AG04450 (cell line): ENCODE measurements around the gene PDE4D. TPM values are rescaled to one million over a fixed set of nuclear protein-coding genes. Genes with fewer than 3 reads are reported as not detected.

Experiments
- CTCF ChIA-PET: fragments of 300-600, 350-600 bp; formaldehyde crosslinking; extraction: SDS; loops from one replicate; lab custom pipeline; 2022; ENCODE audit warnings: antibody characterized with exemption, inconsistent platforms; lab: Charles Lee
- POLR2A ChIA-PET: fragments of 350-600 bp; formaldehyde crosslinking; extraction: SDS; loops from one replicate; lab custom pipeline; 2021; ENCODE audit warnings: antibody characterized with exemption, inconsistent platforms; lab: Yijun Ruan, JAX
- DNase-seq: peaks from one replicate; pipeline ENCODE4 v3.0.0-alpha.2; 2011; ENCODE audit warnings: low read depth, low spot score
- H3K27ac ChIP-seq: one replicate; pipeline ENCODE4 v1.5.1; 2012; ENCODE audit warnings: low read depth, low read length, control low read depth
- H3K27me3 ChIP-seq: one replicate; pipeline ENCODE4 v1.6.0; 2012; ENCODE audit warnings: low read length; ENCODE audit not compliant: control insufficient read depth, insufficient read depth
- H3K4me3 ChIP-seq: 2 replicates; pipeline ENCODE4 v1.5.1; 2011; ENCODE audit warnings: mild to moderate bottlenecking, low read depth, low read length, control low read depth
- H3K9me3 ChIP-seq: 2 replicates; pipeline ENCODE4 v1.5.1; 2012; ENCODE audit warnings: low read length; ENCODE audit not compliant: control insufficient read depth, insufficient read depth
- CTCF ChIP-seq: IDR thresholded peaks from 2 replicates; pipeline ENCODE4 v1.5.1; 2011; ENCODE audit warnings: low read depth, low read length, control low read depth, inconsistent platforms
- polyA plus RNA-seq: library from polyadenylated mRNA; depleted of rRNA; stranded (reverse); fragments of >200 nt; gene quantifications from 2 replicates; pipeline ENCODE4 v1.2.3, GENCODE V29; 2011

PDE4D gene
- polyA plus RNA-seq, 1 experiment, result 12.0 TPM

- peaks cover 4% of the 10 kb centered on the region for H3K27me3 ChIP-seq
- TF ChIP-seq CTCF, result no peak
- ChIA-PET CTCF (no interaction called here), POLR2A (no interaction called here)
- DNase-seq, result no peak
- no peaks in the 10 kb centered on the region for H3K9me3 ChIP-seq
- no peak overlapping the region for H3K4me3 ChIP-seq
- no peak overlapping the region for H3K27ac ChIP-seq
These were observed 967.0 kb downstream of the PDE4D start for GRCh38 chr5:58926541-58926935.

GRCh38 chr5:58925627-58926540 lies 967.6 kb downstream of the PDE4D start:
- Histone ChIP-seq H3K27ac (no peak overlapping the region), H3K4me3 (no peak overlapping the region), H3K27me3 (peaks cover 4% of the 10 kb centered on the region), H3K9me3 (no peaks in the 10 kb centered on the region)
- CTCF ChIA-PET, result interaction anchor here (0.8 to 1.5 kb wide), 3 partner anchors 35 to 248 kb away, joined by 3 to 7 read pairs (median 5); no protein-coding TSS in a partner anchor
- POLR2A ChIA-PET, result no interaction called here
- no peak for TF ChIP-seq CTCF
- DNase-seq, result no peak

GRCh38 chr5:58924306-58924705 lies 969.2 kb downstream of the PDE4D start:
- Histone ChIP-seq H3K27ac (no peak overlapping the region), H3K9me3 (no peaks in the 10 kb centered on the region), H3K27me3 (peaks cover 4% of the 10 kb centered on the region), H3K4me3 (no peak overlapping the region)
- POLR2A ChIA-PET, result interaction anchor here (0.6 kb wide), 1 partner anchor 16 kb away, joined by 3 read pairs; no protein-coding TSS in a partner anchor
- DNase-seq, result no peak
- CTCF ChIA-PET, result interaction anchor here (1.0 kb wide), 1 partner anchor 264 kb away, joined by 4 read pairs; no protein-coding TSS in a partner anchor
- TF ChIP-seq CTCF, result no peak

- Histone ChIP-seq H3K4me3 (no peak overlapping the region), H3K9me3 (no peaks in the 10 kb centered on the region), H3K27ac (no peak overlapping the region), H3K27me3 (peaks cover 4% of the 10 kb centered on the region)
- CTCF ChIA-PET, result interaction anchor here (0.5 to 1.0 kb wide), 2 partner anchors 22 to 253 kb away, joined by 3 read pairs; no protein-coding TSS in a partner anchor
- TF ChIP-seq CTCF, result no peak
- POLR2A ChIA-PET, result no interaction called here
- no peak for DNase-seq
These were observed 970.2 kb downstream of the PDE4D start for GRCh38 chr5:58923355-58923754.
